ENCODE data around the gene MIPEP.

MIPEP gene

DNA sequence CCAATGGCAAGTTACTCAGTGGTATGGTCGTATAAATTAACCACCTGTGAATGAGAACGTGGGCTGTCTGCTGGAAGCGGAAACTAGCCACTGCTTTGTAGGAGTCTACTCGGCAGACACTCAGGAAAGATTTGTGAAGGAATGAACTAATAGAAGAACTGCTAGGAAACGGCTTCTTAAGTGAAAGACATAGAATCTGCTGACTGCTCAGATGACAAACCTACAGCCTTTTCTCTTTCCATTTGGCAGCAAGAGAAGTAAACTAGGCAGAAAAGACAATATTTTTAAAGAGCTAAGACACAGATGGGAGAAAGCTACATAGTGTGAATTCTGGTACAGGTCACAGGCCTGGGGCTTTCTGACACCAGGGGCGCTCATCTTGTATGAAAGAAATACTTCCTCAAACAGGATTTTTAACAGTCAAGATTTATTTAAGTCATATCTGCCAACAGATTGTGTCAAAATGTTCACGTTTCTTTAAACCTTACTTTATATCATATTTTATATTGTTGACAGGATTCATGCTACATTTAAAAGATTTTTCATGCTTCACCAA is 78.4 kb downstream of the MIPEP start:
- DNase-seq (ENCODE audit: low read depth, low spot score), result peak; percentile 24

DNA sequence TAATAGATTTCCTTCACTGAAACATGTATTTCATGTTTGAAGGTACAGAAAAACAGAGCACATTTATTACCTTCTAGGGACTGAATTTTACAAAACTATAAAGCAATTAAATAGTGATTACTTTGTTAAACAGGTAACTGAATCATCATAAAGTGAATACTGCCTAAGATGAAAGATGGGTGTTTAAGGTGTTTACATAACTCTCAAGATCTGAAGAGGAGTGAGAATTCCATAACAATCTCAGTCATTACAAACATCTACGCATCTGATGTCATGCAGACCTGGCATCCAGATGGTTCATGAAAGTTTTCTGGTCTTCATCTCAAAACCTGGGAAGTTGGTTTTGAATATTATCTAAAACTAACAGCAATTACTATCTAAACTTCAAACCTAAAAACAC is 80.4 kb downstream of the MIPEP start:
- no peak for DNase-seq (ENCODE audit: low read depth, low spot score)

DNA sequence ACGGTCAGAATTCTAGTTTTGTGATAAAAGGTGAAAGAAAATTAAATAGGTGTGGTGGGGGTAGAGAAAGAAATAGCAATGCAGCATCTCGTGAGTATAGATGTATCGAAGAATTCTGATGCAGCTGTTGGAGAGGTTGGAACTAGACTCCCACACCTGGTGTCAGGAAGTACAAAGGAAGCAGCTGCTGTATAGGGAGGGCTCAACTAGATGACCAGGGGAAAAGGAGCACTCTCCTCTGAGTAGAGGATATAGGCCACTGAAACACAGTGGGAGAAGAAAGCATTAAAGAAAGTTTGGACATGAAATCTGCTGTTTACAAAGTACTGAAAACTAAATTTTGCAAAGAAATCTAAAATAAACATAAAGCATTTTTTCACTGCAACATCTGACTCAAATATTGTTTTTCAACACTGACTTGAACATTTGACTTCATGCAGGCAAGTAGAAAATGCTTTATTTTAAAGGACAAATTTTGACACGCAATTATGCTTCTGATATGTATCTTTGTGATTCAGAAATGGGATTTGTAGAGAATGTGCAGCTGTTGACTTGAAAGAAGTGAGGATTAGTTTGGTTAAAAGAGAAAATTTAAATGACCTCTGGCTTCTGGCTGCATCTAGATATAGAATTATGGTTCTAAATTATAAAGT is 82.2 kb downstream of the MIPEP start:
- no peak for DNase-seq (ENCODE audit: low read depth, low spot score)

DNA sequence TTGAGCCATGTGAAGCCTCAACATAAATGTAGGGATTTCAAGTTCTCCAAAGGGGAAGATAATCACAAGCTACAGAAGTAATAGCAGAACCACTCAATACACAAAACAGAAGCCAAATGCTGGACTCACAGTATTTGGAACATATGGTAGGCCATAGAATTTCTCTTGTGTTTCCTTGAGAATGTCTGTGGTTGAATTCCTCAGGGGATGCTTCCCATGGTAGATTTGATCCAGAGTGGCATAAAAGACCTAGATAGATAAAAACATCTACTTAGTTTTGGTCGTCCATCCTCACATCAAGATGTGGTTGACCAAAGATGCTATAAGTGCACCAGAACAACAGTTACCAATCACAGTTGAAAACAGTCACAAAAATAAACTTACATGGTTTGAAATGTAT is 83.4 kb downstream of the MIPEP start:
- DNase-seq (ENCODE audit: low read depth, low spot score), result no peak

DNA sequence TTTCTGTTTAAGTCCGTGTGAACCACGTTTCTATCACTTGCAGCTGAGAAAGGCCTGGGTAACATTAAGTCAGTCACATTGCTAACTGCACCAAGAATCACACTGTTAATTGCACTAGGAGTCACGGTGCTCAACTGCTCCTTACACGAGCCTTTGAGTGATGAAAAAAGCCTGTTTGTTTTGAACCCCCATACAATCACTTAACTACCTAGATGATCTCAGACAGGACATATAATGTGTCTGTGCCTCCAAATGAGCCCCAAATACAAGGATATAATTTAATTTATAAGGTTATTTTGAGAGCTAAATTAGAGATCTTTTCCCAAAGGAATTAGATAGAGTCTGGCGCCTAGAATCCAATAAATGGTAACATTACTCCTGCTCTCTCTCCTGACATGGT is 84.1 kb downstream of the MIPEP start:
- DNase-seq (ENCODE audit: low read depth, low spot score), result no peak

DNA sequence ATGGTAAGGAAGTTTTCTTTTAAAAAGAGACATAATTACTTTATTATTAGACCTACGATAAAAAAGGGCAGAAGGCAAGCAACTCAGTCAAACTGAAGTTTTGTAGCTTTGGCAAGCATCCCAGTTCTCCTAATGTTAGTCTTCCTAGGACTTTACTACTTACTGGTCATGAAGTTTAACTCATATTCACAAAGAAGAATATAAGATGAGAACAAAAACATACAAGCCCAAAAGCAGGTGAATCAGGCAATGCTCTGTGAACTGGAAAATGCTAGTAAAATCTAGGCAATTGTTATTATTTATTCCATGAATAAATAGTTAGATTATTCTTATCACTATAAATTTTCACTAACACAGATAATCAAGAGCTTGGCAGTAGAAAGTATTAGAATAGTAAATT is 85.0 kb downstream of the MIPEP start:
- DNase-seq (ENCODE audit: low read depth, low spot score), result no peak

DNA sequence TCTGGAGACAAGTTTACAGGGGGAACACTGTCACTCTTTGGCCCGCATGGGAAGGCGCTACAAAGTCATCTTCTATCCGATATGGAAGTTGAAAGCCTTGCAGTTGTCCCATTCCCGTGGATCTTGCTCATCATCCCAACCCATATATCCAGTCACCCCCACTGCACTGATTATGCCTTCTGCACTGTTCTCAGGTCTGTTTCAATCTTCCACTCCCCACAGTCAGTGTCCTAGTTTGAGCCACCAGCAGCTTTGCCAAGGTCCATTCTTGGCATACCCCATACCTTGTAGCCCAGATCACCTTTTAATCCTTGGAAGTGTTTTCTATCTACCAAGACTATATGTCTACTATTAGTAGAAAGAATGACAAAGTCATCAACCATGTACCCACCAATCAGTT is 88.1 kb downstream of the MIPEP start:
- DNase-seq (ENCODE audit: low read depth, low spot score), result no peak

DNA sequence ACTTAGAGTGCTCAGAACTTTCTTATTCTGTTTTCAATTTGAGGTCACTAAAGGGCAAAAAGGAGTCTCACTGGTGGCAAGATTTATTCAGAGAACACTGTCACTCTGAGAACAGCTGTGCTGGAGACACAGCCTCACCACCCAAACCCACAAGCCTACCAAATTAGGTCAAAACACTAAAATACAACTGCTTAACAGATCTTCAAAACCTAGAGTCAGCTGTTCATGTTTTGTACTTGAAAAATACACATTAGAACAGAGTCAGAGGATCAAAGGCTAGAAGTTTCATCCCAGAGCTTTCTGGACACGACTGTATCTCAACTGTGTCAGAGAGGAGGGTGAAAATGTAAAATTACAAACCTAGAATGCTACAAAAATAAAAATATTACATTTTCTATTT is 89.3 kb downstream of the MIPEP start:
- DNase-seq (ENCODE audit: low read depth, low spot score), result no peak

DNA sequence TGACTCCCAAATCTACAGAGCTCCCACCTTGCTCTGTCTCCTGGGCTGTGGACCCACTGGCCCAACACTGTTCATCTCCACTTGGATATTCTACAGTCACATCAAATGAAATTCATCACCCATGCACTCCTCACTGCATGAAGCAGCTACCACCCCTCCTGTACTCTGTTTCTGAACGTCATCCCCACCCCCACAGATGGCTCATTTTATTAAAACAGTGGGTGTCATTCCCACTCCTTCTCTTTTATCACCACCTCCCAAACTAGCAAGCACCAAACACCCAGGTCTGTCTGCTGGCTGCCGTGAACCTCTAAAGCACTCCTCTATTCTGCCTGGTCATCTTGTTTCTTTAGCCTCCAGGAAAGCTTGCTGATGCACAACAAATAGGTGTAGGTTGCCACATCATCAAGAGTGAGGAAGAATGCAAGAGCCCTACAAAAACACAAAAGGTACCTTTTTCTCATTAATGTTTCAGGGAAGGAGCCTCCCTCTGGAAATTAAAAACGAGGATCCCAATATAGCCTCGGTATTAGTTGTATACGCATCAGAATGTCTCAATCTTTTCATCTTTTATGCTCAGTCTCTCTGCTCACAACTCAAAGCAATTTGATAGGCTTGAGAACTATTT is 91.8 kb downstream of the MIPEP start:
- DNase-seq (ENCODE audit: low read depth, low spot score), result no peak

DNA sequence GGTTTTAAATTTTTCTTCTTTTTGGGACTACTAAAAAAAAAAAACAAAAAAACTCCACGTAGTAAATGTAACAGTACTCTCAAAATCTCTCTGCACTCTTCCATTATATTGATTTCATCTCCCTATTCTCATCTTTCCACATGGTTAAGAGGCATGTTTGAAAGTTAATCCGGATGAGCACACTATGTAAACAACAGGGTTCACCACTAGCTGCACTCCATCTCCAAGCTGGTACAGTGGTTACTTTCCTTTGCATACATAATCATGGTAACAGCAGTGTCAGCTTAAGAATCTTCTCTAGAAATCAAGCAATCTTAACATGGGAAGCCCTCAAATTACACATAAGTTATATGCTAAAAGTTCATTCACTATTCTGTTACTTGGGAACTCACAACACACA is 92.6 kb downstream of the MIPEP start:
- DNase-seq (ENCODE audit: low read depth, low spot score), result no peak

DNA sequence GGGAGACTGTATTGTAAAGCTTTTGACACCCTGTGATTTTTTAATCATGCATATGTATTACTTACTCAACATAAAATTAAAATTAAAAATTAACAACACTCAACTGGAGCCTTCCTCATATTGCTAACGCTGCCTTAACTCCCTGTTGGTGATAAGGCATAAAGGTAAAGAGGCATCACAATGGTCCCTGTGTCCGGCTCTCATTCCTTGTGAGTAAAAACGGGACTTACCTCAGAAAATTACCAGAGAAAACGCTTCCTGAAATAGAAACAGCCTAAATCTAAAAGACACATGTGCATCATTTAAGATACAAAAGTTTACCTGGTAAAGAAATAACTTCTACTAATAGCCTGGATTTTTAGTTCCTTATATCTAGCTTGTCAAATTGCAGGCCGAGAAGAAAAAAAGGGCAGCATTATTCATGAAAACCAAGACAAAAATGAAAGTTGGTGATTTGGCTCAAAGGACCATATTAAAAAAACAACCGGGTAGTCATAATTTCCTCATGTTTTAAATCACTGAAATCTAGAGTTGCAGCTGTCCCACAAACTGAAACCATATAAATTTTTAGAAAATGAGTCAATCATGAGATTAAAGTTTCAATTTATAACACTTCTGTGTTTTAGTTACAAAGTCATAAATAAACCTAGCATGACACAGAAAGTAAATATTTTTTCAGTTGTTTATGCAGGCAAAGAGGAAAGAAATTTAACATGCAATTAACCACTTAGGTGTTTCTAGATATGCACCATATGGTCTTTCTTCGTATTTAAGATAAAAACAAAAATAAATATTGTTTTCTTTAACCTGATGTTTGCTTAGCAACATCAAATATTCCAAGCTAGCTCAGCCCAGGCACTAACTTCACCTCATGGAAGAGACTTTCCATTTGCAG is 94.7 kb downstream of the MIPEP start:
- no peak for DNase-seq (ENCODE audit: low read depth, low spot score)

DNA sequence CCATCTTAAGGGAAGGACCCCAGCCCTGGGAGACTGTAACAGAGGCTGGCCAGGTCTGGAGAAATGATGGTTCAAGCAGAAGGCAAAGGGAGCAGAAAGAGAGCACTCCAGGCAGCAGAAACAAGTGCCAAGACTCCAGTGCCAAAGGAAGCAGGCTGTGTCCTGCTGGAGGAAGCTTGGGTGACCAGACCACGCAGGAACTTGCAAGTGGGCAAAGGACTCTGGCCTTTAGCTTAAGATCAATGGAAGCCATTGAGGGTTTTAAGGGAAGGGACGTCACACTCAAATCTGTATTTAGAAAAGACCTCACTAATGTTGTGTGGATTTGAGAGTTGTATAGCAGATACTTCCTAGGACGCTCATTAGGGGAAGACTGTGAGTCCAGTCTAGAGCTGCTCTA is 95.5 kb downstream of the MIPEP start:
- no peak for DNase-seq (ENCODE audit: low read depth, low spot score)

DNA sequence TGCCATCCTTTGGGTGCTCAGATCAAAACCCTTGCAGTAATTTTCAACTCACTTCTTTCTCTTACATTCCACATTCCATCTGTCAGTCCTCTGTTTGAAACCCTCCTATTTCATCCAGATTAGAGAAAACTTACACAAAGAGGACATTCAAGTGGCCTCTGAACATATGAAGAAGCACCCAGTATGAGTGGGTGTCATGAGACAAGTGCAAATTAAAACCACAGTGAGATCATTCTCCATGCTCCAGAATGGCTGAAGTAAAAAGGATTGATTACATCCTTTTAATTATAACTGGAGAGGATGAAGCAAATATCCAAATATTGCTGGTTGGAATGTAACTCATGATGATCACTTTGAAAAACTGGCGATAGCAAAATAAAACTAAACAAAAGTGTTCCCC is 96.5 kb downstream of the MIPEP start:
- DNase-seq (ENCODE audit: low read depth, low spot score), result no peak

DNA sequence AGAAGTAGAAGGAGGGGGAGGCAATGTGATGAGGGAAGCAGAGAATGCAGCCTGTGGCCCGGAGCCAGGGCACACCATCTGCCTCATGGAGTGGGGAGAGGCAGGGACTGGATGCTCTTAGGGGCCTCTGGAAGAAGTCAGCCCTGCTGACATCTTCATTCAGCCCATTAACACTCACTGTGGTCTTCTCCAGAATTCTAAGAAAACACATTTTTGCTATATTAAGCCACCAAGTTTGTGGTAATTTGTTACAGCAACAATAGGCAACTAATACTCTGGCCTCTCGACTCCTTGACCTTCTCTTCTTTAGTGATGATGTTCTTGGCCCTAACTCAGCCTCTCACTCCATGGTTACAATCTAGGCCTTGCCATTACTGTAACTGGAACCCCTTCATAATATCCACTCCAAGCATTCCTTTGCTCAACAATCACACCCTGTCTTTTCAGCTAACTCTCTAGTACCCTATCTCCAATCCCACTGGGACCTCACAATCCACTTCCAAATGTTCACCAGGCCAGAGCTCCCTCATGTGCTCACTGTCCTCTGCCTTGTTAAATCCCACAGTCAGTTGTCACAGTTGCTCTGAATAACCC is 98.5 kb downstream of the MIPEP start:
- DNase-seq (ENCODE audit: low read depth, low spot score), result peak; percentile 45

DNA sequence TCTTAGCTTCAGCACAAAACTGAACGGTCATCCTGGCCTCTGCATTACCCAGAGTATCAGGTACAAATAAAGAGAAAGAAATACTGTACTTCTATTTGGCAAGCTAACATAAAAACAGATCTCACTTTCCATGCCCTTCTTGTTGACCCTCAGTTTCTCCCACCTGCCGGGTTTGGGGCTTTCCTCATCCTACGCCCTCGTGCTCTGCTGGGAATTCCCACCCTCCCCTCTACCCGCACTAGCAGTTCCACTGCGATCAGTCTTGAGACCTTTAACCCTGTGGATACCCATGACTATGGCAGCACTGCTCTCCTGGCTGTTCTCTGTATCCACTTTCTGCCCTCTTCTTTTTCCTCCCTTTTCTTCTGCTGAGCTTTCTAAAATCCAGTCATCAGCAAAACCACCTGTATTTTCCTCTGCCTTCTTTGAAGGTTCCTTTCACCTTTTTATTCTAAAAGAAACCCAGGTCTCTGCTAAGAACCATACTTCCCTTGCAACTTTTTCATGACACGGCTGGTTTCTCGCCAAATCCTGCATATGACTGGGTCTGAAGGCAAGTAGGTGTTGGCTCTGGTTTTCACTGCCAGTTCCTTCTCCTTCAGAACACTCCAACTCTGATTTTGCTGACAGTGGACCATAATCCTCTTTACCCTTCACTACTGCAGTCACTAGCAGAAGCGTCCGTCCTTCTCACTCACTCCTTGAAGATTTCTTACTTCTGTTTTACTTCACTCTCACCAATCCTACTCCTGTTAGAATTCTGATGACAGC is 99.4 kb downstream of the MIPEP start:
- DNase-seq (ENCODE audit: low read depth, low spot score), result no peak

DNA sequence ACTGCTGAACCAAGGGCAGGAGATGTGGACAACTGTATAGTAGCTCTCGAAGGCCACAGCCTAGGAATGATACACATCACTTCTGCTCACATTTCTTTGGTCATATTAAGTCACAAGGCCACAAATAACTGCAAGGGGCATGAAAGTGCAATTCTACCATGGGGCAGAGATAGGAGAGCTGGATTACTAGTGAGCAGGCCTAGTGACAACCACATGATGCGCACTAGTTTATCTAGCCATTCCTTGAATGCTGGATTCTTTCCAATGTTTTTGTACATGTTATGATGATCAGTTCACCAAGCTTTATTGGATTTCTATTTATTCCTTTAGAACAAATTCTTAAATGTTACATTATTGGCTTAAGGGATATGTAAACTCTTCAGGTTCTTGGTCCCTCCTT is 100.7 kb downstream of the MIPEP start:
- no peak for DNase-seq (ENCODE audit: low read depth, low spot score)

DNA sequence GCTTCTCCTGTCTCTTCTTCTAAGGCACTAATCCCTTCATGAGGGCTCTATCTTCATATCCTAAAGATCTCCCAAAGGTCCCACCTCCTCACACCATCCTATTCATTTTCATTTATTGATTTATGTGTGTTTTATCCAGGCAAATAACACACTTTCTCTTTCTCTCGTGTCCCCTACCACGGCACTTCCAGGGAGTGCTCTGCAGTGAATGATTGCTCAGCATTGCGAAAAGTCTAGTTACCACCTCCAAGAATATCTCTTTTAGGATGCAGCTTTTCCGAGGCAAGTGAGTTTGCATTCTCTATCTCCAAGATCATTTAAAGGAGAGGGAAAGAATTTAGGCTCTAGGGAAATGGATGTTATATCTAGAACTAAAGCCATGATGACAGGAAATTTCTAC is 101.7 kb downstream of the MIPEP start:
- DNase-seq (ENCODE audit: low read depth, low spot score), result no peak

DNA sequence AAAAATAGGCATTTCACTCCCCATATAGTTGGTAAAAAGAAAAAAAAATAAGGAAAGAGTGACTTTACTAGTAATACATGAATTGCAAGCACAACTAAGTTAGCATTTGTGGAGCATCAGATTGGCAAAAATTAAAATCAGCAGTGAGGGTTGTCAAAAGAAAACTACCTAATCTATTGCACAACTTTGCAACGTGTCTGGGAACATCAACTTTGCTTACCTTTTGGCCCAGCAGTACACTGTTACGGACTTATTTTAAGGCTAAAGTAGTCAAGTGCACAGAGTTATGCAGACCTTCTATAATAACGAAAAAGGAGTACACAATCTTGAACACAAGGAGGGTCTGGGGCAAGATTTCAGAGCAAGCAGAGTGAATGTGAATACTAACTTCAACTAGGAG is 102.6 kb downstream of the MIPEP start:
- DNase-seq (ENCODE audit: low read depth, low spot score), result no peak

DNA sequence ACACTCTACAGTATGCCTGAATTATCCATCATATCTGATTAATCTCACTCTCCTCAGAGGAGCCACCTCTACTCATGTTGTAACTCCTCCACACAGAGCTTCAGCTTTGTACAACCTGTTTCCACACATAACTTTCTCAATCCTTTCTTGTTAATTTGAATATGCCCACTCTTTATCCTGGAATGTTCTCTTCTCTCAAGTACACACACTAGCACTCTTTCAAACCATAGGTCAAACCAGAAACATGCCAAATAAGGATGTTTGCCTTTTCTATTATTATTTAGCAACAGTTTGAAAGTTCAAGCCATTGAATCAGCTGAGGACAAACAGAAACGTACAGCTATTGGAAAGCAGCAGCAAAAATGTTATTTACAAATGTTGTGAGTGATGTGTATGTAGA is 110.3 kb downstream of the MIPEP start:
- no peak for DNase-seq (ENCODE audit: low read depth, low spot score)

DNA sequence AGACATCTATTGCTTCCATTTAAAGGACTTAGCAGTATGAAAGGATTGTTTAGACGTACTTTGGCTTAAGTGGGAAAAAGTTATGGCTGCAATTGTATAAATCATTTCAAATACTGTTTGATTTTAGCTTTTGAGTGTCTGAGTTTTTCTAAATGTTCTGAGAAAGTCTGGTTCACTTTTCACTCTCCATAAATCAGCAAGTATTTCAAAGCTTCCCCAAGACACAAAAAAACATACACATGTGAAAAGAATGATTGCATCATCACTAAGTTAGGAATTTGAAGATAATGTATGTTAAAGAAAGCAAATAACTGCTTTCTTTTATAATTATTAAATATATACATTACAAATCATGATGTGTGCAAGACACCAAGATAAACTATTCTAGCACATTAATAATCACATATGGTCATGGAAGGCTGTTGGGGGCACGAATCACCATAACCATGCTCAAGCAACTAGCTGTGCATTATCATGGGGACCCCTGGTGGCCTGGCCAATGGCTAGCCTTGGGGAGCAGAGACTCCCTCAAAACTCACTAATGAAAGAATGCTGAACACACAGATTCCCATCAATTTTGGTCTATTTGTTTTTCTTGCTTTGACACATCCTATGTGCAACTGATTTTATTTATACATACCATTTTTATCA is 111.1 kb downstream of the MIPEP start:
- DNase-seq (ENCODE audit: low read depth, low spot score), result no peak

DNA sequence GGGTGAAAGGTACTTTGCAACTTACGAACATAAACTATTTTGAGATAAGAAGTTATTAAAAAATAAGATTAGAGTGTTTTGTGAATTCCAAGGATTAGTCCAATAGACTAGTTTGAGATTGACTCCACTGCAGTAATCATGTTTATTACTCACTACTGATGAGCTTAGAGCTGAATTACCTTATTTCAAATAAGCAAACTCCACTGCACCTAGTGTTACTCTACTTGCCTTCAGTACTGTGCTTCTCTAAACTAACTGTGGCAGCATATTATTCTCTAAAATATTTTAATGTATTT is 111.7 kb downstream of the MIPEP start:
- no peak for DNase-seq (ENCODE audit: low read depth, low spot score)

All from smooth muscle cell of the brain vasculature (primary cell).